HG02938 (cell line): ENCODE results near the gene SAMD8.

Experiments used
- ATAC-seq: cut with Tn5 transposase; IDR thresholded peaks from one replicate; pipeline ENCODE4 v1.9.1; 2021; ENCODE audit warnings: mild to moderate bottlenecking, moderate library complexity; ENCODE audit not compliant: unreplicated experiment

The SAMD8 gene

GRCh38 chr10:75084834-75085384 lies 26.5 kb upstream of the SAMD8 start:
- ATAC-seq = no peak

- ATAC-seq = no peak
Observed at GRCh38 chr10:75086278-75086934, 25.1 kb upstream of the SAMD8 start.

DNA sequence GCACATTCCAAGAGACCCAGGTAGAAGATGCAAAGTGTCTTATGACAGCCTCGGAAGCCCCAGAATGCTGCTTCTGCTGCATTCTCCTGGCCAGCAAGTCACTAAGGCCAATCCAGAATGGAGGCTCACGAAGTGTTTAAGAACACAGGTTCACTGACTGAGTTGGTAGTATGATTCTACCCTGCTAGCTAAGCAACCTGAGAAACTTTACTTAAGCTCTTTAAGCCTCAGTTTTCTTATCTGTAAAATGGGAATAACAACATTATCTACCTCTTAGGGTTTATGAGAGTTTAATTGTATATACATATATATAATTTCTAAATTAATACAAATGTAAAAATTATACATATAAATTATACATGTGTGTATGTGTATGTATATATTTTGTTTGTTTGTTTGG lies 22.8 kb upstream of the SAMD8 start:
- no peak for ATAC-seq

DNA sequence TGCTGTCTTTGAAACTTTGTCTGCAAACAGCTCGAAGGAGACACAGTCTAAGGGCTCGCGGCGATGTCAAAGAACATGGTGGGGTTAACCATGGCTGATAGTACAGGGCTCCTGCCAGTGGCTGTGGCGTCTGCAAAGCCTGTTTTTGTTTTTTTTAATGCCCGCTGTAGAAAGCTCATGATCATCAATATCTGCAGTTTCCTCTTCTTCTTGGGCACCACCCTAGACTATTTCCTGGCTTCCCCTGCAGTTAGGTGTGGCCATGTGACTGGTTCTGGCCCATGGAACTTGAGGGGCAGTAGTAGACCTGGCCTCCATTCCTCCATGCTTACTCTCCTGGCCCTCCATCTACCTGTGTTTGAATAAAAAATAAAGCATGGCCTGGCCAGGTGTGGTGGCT lies 21.8 kb upstream of the SAMD8 start:
- no peak for ATAC-seq

- ATAC-seq = no peak
Observed at GRCh38 chr10:75091146-75091545, 20.3 kb upstream of the SAMD8 start.

GRCh38 chr10:75094465-75094864 lies 17.0 kb upstream of the SAMD8 start:
- ATAC-seq = no peak

- ATAC-seq = no peak
Observed at GRCh38 chr10:75095631-75096030, 15.8 kb upstream of the SAMD8 start.

- no peak for ATAC-seq
Observed at GRCh38 chr10:75096749-75097148, 14.7 kb upstream of the SAMD8 start.

DNA sequence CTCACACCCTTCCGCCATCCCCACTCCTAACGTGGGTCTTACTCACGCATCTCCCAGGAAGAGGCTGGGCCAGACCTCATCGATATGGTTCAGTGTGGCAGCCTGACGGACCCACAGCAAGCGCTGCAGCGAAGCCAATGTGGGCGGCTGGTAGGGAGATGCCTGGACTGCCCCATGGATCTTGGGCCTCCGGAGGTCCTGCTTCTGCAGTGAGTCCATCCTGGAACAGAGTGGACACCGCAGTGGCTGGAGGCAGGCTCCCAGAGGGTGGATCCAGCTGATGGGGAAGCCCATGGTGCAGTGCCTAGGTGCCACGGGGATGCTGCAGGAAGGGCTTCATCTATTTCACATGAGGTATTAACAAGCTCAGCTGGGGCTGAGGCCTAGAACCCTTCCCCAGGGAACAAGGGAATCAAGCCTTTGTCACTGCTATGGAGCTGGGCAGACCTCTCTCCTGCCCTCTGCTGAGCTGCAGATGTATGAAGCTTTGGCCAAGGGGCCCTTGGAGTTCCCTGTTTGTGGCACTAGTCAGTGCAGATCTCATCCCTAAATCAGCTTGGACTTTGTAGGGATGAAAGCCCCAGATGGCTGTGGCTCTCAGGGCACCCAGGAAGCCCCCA lies 13.7 kb upstream of the SAMD8 start:
- no peak for ATAC-seq

DNA sequence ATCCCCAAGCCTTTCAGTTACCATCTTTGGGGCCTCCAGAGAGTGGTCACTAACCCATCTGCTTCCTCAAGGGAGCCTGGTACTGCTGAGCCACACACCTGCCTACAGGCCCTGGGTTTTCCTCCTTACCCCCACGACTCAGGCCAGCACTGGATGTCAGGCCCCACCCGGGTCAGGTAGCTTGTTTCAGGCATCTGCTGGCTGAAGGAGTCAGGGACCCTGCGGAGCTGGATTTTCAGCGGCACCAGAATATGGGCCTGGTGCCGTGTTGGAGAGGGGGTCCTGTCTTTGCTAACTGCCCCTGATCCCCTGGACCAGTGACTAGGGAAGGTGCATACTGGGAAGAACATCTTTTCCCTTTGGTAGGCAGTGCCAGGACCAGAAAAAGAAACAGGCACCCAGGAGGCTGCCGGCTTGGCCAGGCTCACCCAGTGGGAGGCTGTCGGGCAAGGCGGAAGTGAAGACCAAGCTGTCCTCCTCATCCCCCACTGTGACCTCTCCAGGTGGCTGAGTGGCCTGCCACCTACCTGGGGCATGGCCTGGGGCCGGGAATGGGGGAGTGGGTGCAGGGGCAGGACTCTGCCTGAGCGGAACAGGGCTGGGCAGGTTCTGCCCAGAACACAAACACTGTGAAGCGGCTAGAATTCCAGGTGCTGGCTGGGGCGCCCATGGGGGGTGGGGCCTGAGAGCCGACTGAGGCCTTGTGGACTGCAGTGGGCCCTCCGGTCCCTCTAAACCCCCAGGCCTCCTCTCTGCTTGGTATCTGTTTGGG lies 12.4 kb upstream of the SAMD8 start:
- ATAC-seq = no peak

GRCh38 chr10:75099952-75100763 lies 11.3 kb upstream of the SAMD8 start:
- peak; percentile 69 for ATAC-seq

DNA sequence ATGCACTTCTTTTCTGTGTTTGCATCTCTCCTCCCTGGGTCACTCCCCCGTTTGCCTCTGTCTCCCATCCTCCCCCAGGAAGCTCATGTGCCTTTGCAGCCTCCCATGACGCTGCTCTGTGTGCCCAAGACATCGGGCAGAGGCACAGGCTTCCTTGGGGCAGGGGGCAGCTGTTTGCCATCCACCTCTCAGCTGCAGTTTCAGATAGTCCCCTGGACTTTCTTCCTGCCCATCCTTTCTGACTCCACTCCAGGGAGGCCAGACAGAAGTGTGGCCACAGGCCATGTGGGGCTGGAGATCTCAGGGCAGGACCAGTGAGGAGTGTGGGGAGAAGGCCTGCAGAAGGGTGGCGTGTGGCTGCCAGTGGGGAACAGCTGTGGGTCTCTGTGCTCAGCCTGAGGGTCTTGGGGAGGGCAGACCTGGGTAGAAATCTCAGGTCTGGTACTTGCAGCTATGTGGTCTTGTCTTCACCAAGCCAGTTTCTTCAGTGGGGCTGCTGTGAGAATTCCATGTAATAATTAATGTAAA lies 10.6 kb upstream of the SAMD8 start:
- ATAC-seq = no peak

DNA sequence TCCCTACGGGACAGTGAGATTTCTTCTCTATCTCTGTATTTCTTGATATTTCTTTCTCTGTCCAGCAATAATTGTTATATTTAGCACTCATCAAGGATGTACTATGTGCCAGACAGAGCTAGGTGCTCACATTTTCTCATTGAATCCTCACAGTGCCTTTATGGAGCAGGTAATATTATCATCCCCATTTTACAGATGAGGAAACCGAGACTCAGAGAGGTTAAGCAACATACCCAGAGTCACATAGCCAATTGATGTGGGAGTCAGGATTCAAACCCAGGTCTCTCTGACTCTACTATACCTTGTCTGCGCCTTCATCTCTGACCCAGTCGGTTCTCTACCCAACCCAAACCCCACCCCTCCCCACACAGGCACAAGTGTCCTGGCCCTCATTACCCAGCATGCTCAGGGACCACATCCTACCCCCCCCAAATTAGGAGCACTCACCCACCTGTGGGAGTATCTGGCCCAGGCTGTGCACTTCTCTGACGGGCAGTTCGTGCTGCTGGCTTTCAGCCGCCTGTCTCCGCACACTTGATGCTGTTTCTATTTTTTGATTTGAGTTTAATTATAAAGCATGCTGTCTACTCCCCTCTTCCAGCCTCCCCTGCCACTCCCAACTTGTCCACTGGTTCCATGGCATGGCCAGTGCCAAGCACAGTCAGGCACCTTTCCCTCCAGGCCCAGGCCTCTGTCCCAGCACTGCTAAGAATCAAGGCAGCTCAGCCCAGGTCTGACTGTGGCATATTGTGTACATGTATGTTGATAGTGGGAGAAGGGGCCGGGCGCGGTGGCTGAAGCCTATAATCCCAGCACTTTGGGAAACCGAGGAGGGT lies 9.8 kb upstream of the SAMD8 start:
- ATAC-seq = no peak

GRCh38 chr10:75102830-75103673 lies 8.4 kb upstream of the SAMD8 start:
- no peak for ATAC-seq

- no peak for ATAC-seq
Observed at GRCh38 chr10:75103881-75104686, 7.4 kb upstream of the SAMD8 start.

DNA sequence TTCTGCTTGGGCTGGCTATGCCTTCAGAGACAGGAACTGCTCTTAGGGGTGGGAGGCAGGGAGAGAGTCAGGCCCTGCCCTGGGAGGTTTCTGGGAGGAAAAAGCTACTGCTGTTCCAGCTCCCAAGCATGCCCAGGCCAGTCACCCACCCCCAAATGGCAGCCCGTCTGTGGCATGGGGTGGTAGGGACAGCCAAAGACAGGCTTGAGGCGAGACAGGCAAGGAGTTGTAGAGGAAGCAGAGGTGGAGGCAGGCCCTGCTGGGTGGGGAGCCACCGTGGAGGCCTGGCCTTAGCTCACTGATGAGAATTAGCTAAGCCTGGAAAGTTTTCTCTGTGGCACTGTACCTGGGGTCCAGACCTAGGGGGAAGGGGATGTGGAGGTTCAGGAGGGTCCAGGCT lies 6.6 kb upstream of the SAMD8 start:
- no peak for ATAC-seq

GRCh38 chr10:75105576-75106197 lies 5.8 kb upstream of the SAMD8 start:
- no peak for ATAC-seq

GRCh38 chr10:75106242-75106641 lies 5.2 kb upstream of the SAMD8 start:
- ATAC-seq = no peak
